ENCODE data around the gene MVB12B. TPM values are rescaled to one million over a fixed set of nuclear protein-coding genes. Genes with fewer than 3 reads are reported as not detected.

Gene MVB12B
- total RNA-seq, 1 donor, result 5.4 TPM

DNA sequence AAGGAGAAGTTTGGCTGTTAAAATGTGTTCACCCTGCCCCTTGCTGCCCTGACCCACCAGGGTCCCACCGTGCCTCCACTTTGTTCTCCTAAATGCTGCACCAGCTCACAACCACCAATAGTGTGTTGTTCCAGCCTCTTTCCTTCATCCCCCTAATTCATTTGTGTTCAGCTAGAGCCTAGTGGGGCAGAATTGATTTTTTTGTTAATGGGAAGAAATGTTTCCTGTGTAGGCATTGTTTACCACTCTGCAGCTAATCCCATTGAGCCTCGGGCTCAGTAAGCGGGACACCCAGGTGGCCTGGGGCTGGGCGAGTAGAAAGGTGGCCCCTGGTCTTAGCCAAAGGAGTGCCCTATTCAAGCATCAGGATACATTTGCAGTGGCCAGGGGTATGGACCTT, 127.6 kb downstream of the MVB12B start:
- TF ChIP-seq, protein P1, sequence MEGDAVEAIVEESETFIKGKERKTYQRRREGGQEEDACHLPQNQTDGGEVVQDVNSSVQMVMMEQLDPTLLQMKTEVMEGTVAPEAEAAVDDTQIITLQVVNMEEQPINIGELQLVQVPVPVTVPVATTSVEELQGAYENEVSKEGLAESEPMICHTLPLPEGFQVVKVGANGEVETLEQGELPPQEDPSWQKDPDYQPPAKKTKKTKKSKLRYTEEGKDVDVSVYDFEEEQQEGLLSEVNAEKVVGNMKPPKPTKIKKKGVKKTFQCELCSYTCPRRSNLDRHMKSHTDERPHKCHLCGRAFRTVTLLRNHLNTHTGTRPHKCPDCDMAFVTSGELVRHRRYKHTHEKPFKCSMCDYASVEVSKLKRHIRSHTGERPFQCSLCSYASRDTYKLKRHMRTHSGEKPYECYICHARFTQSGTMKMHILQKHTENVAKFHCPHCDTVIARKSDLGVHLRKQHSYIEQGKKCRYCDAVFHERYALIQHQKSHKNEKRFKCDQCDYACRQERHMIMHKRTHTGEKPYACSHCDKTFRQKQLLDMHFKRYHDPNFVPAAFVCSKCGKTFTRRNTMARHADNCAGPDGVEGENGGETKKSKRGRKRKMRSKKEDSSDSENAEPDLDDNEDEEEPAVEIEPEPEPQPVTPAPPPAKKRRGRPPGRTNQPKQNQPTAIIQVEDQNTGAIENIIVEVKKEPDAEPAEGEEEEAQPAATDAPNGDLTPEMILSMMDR (IDR thresholded peaks at IDR 0.05; ENCODE audit: extremely low read depth, low read depth, low read length), result no peak
- no peak overlapping the region for H3K27ac ChIP-seq (ENCODE audit: low read depth, low read length)

DNA sequence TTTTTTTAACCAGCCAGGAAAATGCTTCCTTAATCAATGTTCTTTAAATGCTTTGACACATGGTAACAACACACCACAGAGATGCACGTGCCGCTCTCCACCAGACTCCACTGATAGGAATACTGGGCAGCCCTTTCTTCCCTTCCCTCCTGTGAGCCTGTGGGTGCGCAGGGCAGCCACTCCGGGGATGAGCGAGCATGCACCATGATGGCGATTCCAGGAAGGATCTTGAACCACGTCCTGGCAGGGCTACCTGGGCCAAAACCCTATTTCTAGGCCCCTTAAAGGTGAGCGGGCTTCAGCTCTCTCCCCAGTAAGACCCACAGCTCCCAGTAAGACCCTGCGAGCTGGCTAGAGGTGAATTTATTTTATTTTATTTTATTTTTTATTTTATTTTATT, 128.2 kb downstream of the MVB12B start:
- Histone ChIP-seq H3K4me2 (ENCODE audit: insufficient read depth, low read length) (no peak overlapping the region), H3K27me3 (ENCODE audit: insufficient read depth, low read length) (no peaks in the 10 kb centered on the region), H3K4me1 (ENCODE audit: insufficient read depth, low read length) (no peaks in the 10 kb centered on the region), H4K20me1 (ENCODE audit: insufficient read depth, low read length) (no peaks in the 10 kb centered on the region), H3K36me3 (ENCODE audit: insufficient read depth, low read length) (no peaks in the 10 kb centered on the region), H3K79me2 (ENCODE audit: insufficient read depth, low read length) (no peaks in the 10 kb centered on the region), H3K9me3 (ENCODE audit: low read depth, low read length) (no peaks in the 10 kb centered on the region), H3K27ac (ENCODE audit: low read depth, low read length) (no peak overlapping the region), H2AFZ (ENCODE audit: low read length) (no peak overlapping the region), H3K4me3 (ENCODE audit: insufficient read depth, low read length) (no peak overlapping the region)
- no peak for DNase-seq (ENCODE audit: insufficient read length, low spot score, missing footprints)
- TF ChIP-seq, protein P1 (IDR thresholded peaks at IDR 0.05; ENCODE audit: extremely low read depth, low read depth, low read length), result no peak

More for the DNA sequence above, 127.6 kb downstream of the MVB12B start:
- H3K27me3 ChIP-seq (ENCODE audit: insufficient read depth, low read length), result no peaks in the 10 kb centered on the region
- no peak overlapping the region for H3K4me3 ChIP-seq (ENCODE audit: insufficient read depth, low read length)
- no peak overlapping the region for H3K4me2 ChIP-seq (ENCODE audit: insufficient read depth, low read length)
- no peak for DNase-seq (ENCODE audit: insufficient read length, low spot score, missing footprints)
- no peaks in the 10 kb centered on the region for H4K20me1 ChIP-seq (ENCODE audit: insufficient read depth, low read length)
- no peak overlapping the region for H2AFZ ChIP-seq (ENCODE audit: low read length)
- no peaks in the 10 kb centered on the region for H3K9me3 ChIP-seq (ENCODE audit: low read depth, low read length)
- H3K79me2 ChIP-seq (ENCODE audit: insufficient read depth, low read length), result no peaks in the 10 kb centered on the region
- H3K4me1 ChIP-seq (ENCODE audit: insufficient read depth, low read length), result no peaks in the 10 kb centered on the region
- H3K36me3 ChIP-seq (ENCODE audit: insufficient read depth, low read length), result no peaks in the 10 kb centered on the region

DNA sequence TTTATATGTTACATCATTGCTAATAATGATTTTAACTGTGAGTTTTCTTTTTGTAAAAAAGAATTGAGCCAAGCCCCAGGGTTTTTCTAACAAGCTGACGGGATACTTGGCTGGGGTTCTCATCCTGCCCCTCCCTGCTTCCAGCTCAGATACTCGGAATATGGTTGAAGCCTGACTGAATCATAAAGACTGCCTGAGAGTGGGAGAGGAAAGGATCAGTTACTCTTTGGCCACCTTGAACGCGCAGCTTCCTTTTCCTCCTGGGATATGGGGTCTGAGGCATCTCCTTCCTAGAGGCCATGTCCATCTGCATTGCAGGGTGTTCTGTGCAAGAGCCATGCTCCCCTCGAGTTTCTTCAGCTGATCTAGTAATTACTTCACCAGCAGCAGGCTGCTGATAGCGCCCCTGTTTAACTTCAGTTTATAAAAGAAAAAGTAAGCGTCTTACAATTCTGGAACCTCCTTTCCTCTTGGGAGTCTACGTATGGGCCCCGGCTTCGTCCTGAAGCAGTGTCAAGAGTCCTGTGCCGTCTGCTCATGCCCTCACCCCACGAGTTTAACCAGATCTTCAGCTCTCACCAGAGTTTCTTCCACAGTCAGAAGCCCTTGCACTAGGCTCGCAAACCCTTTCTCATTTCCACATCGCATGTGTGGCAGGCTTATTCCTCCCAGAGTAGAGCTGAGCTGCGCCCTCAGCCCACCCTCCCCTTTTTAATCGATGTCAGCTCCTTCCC, 130.0 kb downstream of the MVB12B start:
- no peak overlapping the region for H3K4me3 ChIP-seq (ENCODE audit: insufficient read depth, low read length)
- H3K36me3 ChIP-seq (ENCODE audit: insufficient read depth, low read length), result no peaks in the 10 kb centered on the region
- no peaks in the 10 kb centered on the region for H3K79me2 ChIP-seq (ENCODE audit: insufficient read depth, low read length)
- peak; percentile 95 for DNase-seq (ENCODE audit: insufficient read length, low spot score, missing footprints)
- no peaks in the 10 kb centered on the region for H3K4me1 ChIP-seq (ENCODE audit: insufficient read depth, low read length)
- no peaks in the 10 kb centered on the region for H4K20me1 ChIP-seq (ENCODE audit: insufficient read depth, low read length)
- H3K9me3 ChIP-seq (ENCODE audit: low read depth, low read length), result no peaks in the 10 kb centered on the region
- no peak overlapping the region for H3K27ac ChIP-seq (ENCODE audit: low read depth, low read length)
- no peak overlapping the region for H2AFZ ChIP-seq (ENCODE audit: low read length)
- no peaks in the 10 kb centered on the region for H3K27me3 ChIP-seq (ENCODE audit: insufficient read depth, low read length)
- TF ChIP-seq, protein P1 (IDR thresholded peaks at IDR 0.05; ENCODE audit: extremely low read depth, low read depth, low read length), result no peak
- H3K4me2 ChIP-seq (ENCODE audit: insufficient read depth, low read length), result no peak overlapping the region

DNA sequence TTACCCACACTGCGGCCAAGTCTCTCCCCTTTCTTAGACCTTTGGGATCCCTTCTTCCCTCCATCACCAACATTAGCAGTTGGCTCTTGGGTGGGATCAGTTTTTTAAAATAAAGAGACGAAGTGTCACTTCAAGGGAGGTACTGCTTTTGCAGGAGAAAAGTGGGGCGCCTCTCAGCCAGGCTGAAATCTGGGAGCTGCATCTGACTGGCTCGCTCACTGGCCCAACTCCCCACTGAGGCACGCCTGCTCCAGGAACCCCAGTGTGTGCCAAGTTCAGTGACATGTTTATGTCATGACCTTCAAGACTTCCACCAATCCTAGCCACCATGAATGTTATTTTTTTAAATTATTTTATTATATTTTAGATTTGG, 130.5 kb downstream of the MVB12B start:
- Histone ChIP-seq H3K9me3 (ENCODE audit: low read depth, low read length) (no peaks in the 10 kb centered on the region), H3K79me2 (ENCODE audit: insufficient read depth, low read length) (no peaks in the 10 kb centered on the region), H3K4me2 (ENCODE audit: insufficient read depth, low read length) (no peak overlapping the region), H3K27ac (ENCODE audit: low read depth, low read length) (no peak overlapping the region), H3K27me3 (ENCODE audit: insufficient read depth, low read length) (no peaks in the 10 kb centered on the region), H4K20me1 (ENCODE audit: insufficient read depth, low read length) (no peaks in the 10 kb centered on the region), H3K36me3 (ENCODE audit: insufficient read depth, low read length) (no peaks in the 10 kb centered on the region), H3K4me1 (ENCODE audit: insufficient read depth, low read length) (no peaks in the 10 kb centered on the region), H2AFZ (ENCODE audit: low read length) (no peak overlapping the region), H3K4me3 (ENCODE audit: insufficient read depth, low read length) (no peak overlapping the region)
- no peak for DNase-seq (ENCODE audit: insufficient read length, low spot score, missing footprints)
- TF ChIP-seq, protein P1 (IDR thresholded peaks at IDR 0.05; ENCODE audit: extremely low read depth, low read depth, low read length), result no peak
